Panc1 (cell line): ENCODE data around the gene ZC3HAV1. TPM values are rescaled to one million over a fixed set of nuclear protein-coding genes. Genes with fewer than 3 reads are reported as not detected.
"Not testable (repeated sequence)": the region's sequence is repeated elsewhere in the genome, so short reads cannot be mapped to it uniquely, and the experiment has no call there.

Experiments used
- ATAC-seq: fragments of 200-7000 bp; cut with Tn5 transposase; 2 replicates; pipeline ENCODE4 v1.9.1; 2020; ENCODE audit warnings: mild to moderate bottlenecking, moderate library complexity
- BruUV-seq: library from RNA; stranded (reverse); fragments of 400-500 nt; replicated peaks from 2 replicates; lab custom pipeline; 2021; lab: Mats Ljungman, UMichigan
- CTCF ChIA-PET: fragments of 300-600 bp; sonication (Branson Sonifier 250); formaldehyde crosslinking; loops from one replicate; lab custom pipeline; 2022; ENCODE audit warnings: antibody characterized with exemption; lab: Charles Lee
- POLR2A ChIA-PET: fragments of 300-600 bp; sonication (Branson Sonifier 250); formaldehyde crosslinking; loops from one replicate; lab custom pipeline; 2022; ENCODE audit warnings: antibody characterized with exemption; lab: Charles Lee
- DNase-seq: peaks from one replicate; pipeline ENCODE4 v3.0.0-alpha.2; 2010; ENCODE audit warnings: low read depth, low spot score
- H3K27ac ChIP-seq: 2 replicates; pipeline ENCODE4 v1.5.1; 2011; ENCODE audit warnings: mild to moderate bottlenecking, low read length, inconsistent platforms
- H3K27me3 ChIP-seq: fragments of 200-500 bp; sonication (Bioruptor generic); 2 replicates; pipeline ENCODE4 v1.6.0; 2014; ENCODE audit warnings: low read length, inconsistent platforms; ENCODE audit not compliant: control insufficient read depth, insufficient read depth
- H3K36me3 ChIP-seq: fragments of 200-500 bp; sonication (Bioruptor generic); 2 replicates; pipeline ENCODE4 v1.5.1; 2014; ENCODE audit warnings: inconsistent platforms, mild to moderate bottlenecking, low read length, moderate library complexity; ENCODE audit not compliant: control insufficient read depth, insufficient read depth
- H3K4me1 ChIP-seq: 2 replicates; pipeline ENCODE4 v1.5.1; 2011; ENCODE audit warnings: inconsistent platforms, mild to moderate bottlenecking, low read length, moderate library complexity; ENCODE audit not compliant: control insufficient read depth, insufficient read depth
- H3K4me3 ChIP-seq, 2 experiments: 2 replicates each; pipeline ENCODE4 v1.5.1; 2011 to 2012; ENCODE audit warnings: low read depth in 2 of 2, low read length in 2 of 2, mild to moderate bottlenecking in 2 of 2, inconsistent platforms in 1 of 2, moderate library complexity in 1 of 2
- H3K9me3 ChIP-seq: fragments of 200-500 bp; sonication (Bioruptor generic); 2 replicates; pipeline ENCODE4 v1.5.1; 2014; ENCODE audit warnings: low read depth, mild to moderate bottlenecking, inconsistent platforms, low read length, moderate library complexity; ENCODE audit not compliant: control insufficient read depth, insufficient read depth
- CTCF ChIP-seq: fragments of 450-650 bp; IDR thresholded peaks from 2 replicates; pipeline ENCODE4 v1.5.1; 2017; ENCODE audit warnings: mild to moderate bottlenecking
- POLR2AphosphoS5 ChIP-seq: IDR thresholded peaks from 2 replicates; pipeline ENCODE4 v1.6.1; 2012; ENCODE audit warnings: mild to moderate bottlenecking, low read depth, low read length, moderate library complexity
- REST ChIP-seq, 2 experiments: IDR thresholded peaks; 2 replicates each; pipeline ENCODE4 v1.6.1; 2011 to 2012; ENCODE audit warnings: low read depth in 2 of 2, control low read depth in 1 of 2, low read length in 1 of 2, mild to moderate bottlenecking in 1 of 2, moderate library complexity in 1 of 2; ENCODE audit not compliant: insufficient read depth in 1 of 2
- SIN3A ChIP-seq: IDR thresholded peaks from 2 replicates; pipeline ENCODE4 v1.6.1; 2012; ENCODE audit warnings: low read depth, mild to moderate bottlenecking, low read length, moderate library complexity, borderline replicate concordance; ENCODE audit not compliant: insufficient read depth
- TCF7L2 ChIP-seq: IDR thresholded peaks from 2 replicates; pipeline ENCODE4 v1.6.1; 2011; ENCODE audit warnings: mild to moderate bottlenecking, low read depth, low read length, inconsistent platforms
- in situ Hi-C: cut with HindIII; loops from 2 replicates; pipeline ENCODE4 v1.10.0; 2016; ENCODE audit warnings: low sequenced_read_pairs, low pct_unique_long_range_greater_than_20kb
- intact Hi-C: fragments of 100-400 bp; cut with micrococcal nuclease; formaldehyde crosslinking; loops from one replicate; pipeline ENCODE4 v1.10.0; 2022; ENCODE audit not compliant: unreplicated experiment
- total RNA-seq: library from RNA; stranded (reverse); gene quantifications from one replicate; pipeline ENCODE4 v1.2.1, GENCODE V29; 2021; ENCODE audit not compliant: unreplicated experiment

Gene ZC3HAV1
- total RNA-seq, 1 experiment from 2014 or later, result 47.1 TPM

GRCh38 chr7:139029353-139029752, 80.2 kb downstream of the ZC3HAV1 start:
- ChIA-PET CTCF (no interaction called here), POLR2A (no interaction called here)
- no peak overlapping the region for H3K27ac ChIP-seq
- intact Hi-C loops (no loop called here), in situ Hi-C loops (no loop called here)
- no peak for TF ChIP-seq SIN3A
- no peak for TF ChIP-seq TCF7L2
- no peak for TF ChIP-seq REST (IDR thresholded peaks at IDR 0.05; ENCODE audit: insufficient read depth in 1 of 2, low read depth in 2 of 2, low read length in 1 of 2)
- TF ChIP-seq POLR2AphosphoS5, result no peak
- TF ChIP-seq CTCF, result no peak
- no TSS peak for BruUV-seq
- no peak for ATAC-seq
- no peaks in the 10 kb centered on the region for H3K9me3 ChIP-seq
- no peaks in the 10 kb centered on the region for H3K27me3 ChIP-seq
- H3K36me3 ChIP-seq, result peaks cover 21% of the 10 kb centered on the region
- DNase-seq, result no peak
- peaks cover 3% of the 10 kb centered on the region for H3K4me1 ChIP-seq
- no peak overlapping the region for H3K4me3 ChIP-seq

GRCh38 chr7:139026551-139026950, 83.0 kb downstream of the ZC3HAV1 start:
- no peaks in the 10 kb centered on the region for H3K4me1 ChIP-seq
- TF ChIP-seq TCF7L2 (no peak), REST (IDR thresholded peaks at IDR 0.05; ENCODE audit: insufficient read depth in 1 of 2, low read depth in 2 of 2, low read length in 1 of 2) (no peak), POLR2AphosphoS5 (no peak), SIN3A (no peak), CTCF (no peak)
- intact Hi-C loops (no loop called here), in situ Hi-C loops (no loop called here)
- TSS peak; percentile 31 for BruUV-seq
- no peaks in the 10 kb centered on the region for H3K27me3 ChIP-seq
- ChIA-PET POLR2A (no interaction called here), CTCF (interaction anchor here (1.0 kb wide), 1 partner anchor 48 kb away, joined by 3 read pairs; no protein-coding TSS in a partner anchor)
- peaks cover 28% of the 10 kb centered on the region for H3K36me3 ChIP-seq
- ATAC-seq (no peak), DNase-seq (no peak)
- no peak overlapping the region for H3K27ac ChIP-seq
- no peak overlapping the region for H3K4me3 ChIP-seq
- no peaks in the 10 kb centered on the region for H3K9me3 ChIP-seq

- H3K4me3 ChIP-seq, DNase-seq, POLR2A ChIA-PET, in situ Hi-C loops, H3K4me1 ChIP-seq, H3K27me3 ChIP-seq, intact Hi-C loops, BruUV-seq, ATAC-seq, H3K27ac ChIP-seq, H3K9me3 ChIP-seq: not testable (repeated sequence)
- CTCF ChIA-PET, result interaction anchor here (1.0 kb wide), 1 partner anchor 49 kb away, joined by 3 read pairs; no protein-coding TSS in a partner anchor
- peaks cover 33% of the 10 kb centered on the region for H3K36me3 ChIP-seq
Observed at GRCh38 chr7:139025861-139026260, 83.7 kb downstream of the ZC3HAV1 start.
